Spleen (tissue), 11 donors: ENCODE data around the gene TMC5. TPM values are rescaled to one million over a fixed set of nuclear protein-coding genes. Genes with fewer than 3 reads are reported as not detected.

ENCODE experiments used
- DNase-seq: peaks from one replicate; pipeline ENCODE4 v3.0.0-alpha.2; 2020
- H3K27ac ChIP-seq, 8 donors: fragments of 200-600 bp; sonication (generic) in 7 of 8; 1 replicate in 4 of 8; 2 replicates in 4 of 8; pipeline versions ENCODE4 v1.5.0 to v1.8.0; 2016 to 2021; ENCODE audit warnings: inconsistent platforms in 4 of 8, mild to moderate bottlenecking in 4 of 8, moderate library complexity in 1 of 8
- H3K27me3 ChIP-seq, 7 donors: fragments of 200-600 bp; sonication (generic) in 6 of 7; replicated peaks in 1 of 7; 1 replicate in 4 of 7; 2 replicates in 3 of 7; pipeline versions ENCODE4 v1.5.0 to v1.8.0; 2016 to 2021; ENCODE audit warnings: inconsistent platforms in 3 of 7, mild to moderate bottlenecking in 1 of 7
- H3K36me3 ChIP-seq, 6 donors: fragments of 200-600 bp; sonication (generic) in 5 of 6; 1 replicate in 4 of 6; 2 replicates in 2 of 6; pipeline versions ENCODE4 v1.5.0 to v1.8.0; 2016 to 2021; ENCODE audit warnings: inconsistent platforms in 2 of 6
- H3K4me1 ChIP-seq, 6 donors: fragments of 200-600 bp; sonication (generic) in 5 of 6; 1 replicate in 3 of 6; 2 replicates in 3 of 6; pipeline versions ENCODE4 v1.5.0 to v1.8.0; 2016 to 2021; ENCODE audit warnings: inconsistent platforms in 3 of 6
- H3K4me3 ChIP-seq, 8 donors: fragments of 200-600 bp; sonication (generic) in 7 of 8; 1 replicate in 4 of 8; 2 replicates in 4 of 8; pipeline versions ENCODE4 v1.5.0 to v1.8.0; 2016 to 2021; ENCODE audit warnings: inconsistent platforms in 4 of 8, mild to moderate bottlenecking in 4 of 8, moderate library complexity in 2 of 8
- H3K9me3 ChIP-seq, 8 donors: fragments of 200-600 bp; sonication (generic) in 7 of 8; 1 replicate in 4 of 8; 2 replicates in 4 of 8; pipeline versions ENCODE4 v1.5.0 to v1.8.0; 2016 to 2021; ENCODE audit warnings: inconsistent platforms in 4 of 8
- CTCF ChIP-seq, 11 experiments: fragments of 200-600 bp in 7 of 11; fragments of 450-650 bp in 4 of 11; sonication (generic) in 4 of 11; IDR thresholded peaks in 8 of 11; conservative IDR thresholded peaks in 3 of 11; 1 replicate in 7 of 11; 2 replicates in 4 of 11; pipeline versions ENCODE4 v1.4.0 to v1.8.0; 2016 to 2021; ENCODE audit warnings: antibody characterized with exemption in 11 of 11, inconsistent platforms in 4 of 11, mild to moderate bottlenecking in 1 of 11
- POLR2A ChIP-seq, 3 donors: fragments of 450-650 bp; IDR thresholded peaks; one replicate each; pipeline ENCODE4 v1.5.1; 2017; ENCODE audit warnings: antibody characterized with exemption in 3 of 3, mild to moderate bottlenecking in 1 of 3
- POLR2AphosphoS5 ChIP-seq, 3 donors: sonication (generic); formaldehyde crosslinking; IDR thresholded peaks; one replicate each; pipeline ENCODE4 v1.5.1; 2017; ENCODE audit warnings: antibody characterized with exemption in 3 of 3
- WGBS, 5 donors: extraction: QIAGEN DNeasy Blood & Tissue Kit in 3 of 5; methylation state at CpG; one replicate each; pipeline versions ENCODE4 v1.1.5 to v1.1.7; 2013 to 2018; 5-methylcytosine and 5-hydroxymethylcytosine counted together
- intact Hi-C: fragments of 100-400 bp; cut with DNase I; formaldehyde crosslinking; loops from one replicate; pipeline ENCODE4 v1.15.0; 2023; ENCODE audit warnings: low total_unique reads
- polyA plus RNA-seq, 3 donors: library from polyadenylated mRNA; stranded (reverse); fragments of 200-250 nt; gene quantifications; one replicate each; pipeline ENCODE4 v1.2.1, GENCODE V29; 2013
- total RNA-seq, 7 donors: library from RNA; depleted of rRNA in 3 of 7; stranded (reverse); fragments of >200 nt in 3 of 7; fragmentation: NEBNext Ultra II Directional in 4 of 7; extraction: Animal tissue kit (Norgen Biotek cat#: 25700) in 4 of 7; gene quantifications; one replicate each; pipeline versions ENCODE4 v1.1.0 to v1.2.1, GENCODE V29; 2016 to 2021
- donor health status: healthy with polysubstance abuse.
- donor health status: DM: no; HTN: no; CAD: no; lungs with moderate emphysema.
- donor health status: DM: no; HTN: no; CAD: no.
- donor health status: Bipolar disorder and iron deficiency.
- donor health status: healthy.
- donor health status: DM: no; HTN: no; CAD: no.
- donor health status: DM: yes; HTN: yes; CAD: no.

Gene TMC5
- total and polyA plus RNA-seq, 10 donors: 0.05 to 0.30 (median 0.16) TPM; not detected in 4

GRCh38 chr16:19460397-19460796, 42.7 kb downstream of the TMC5 start:
- 84 to 93% (median 87%) methylated on average over 2 of the region's 2 CpGs for WGBS, 5 donors
- H3K27ac ChIP-seq: no peak overlapping the region
- no peak overlapping the region for H3K4me3 ChIP-seq
- H3K4me1 ChIP-seq: no peaks in the 10 kb centered on the region
- H3K36me3 ChIP-seq: no peaks in the 10 kb centered on the region
- H3K27me3 ChIP-seq: no peaks in the 10 kb centered on the region
- H3K9me3 ChIP-seq: no peaks in the 10 kb centered on the region
- no peak for DNase-seq
- no peak for TF ChIP-seq POLR2A (IDR thresholded peaks at IDR 0.05)
- no peak for TF ChIP-seq POLR2AphosphoS5 (IDR thresholded peaks at IDR 0.05)
- TF ChIP-seq CTCF (IDR thresholded peaks at IDR 0.05 in 8 of 11, conservative IDR thresholded peaks at IDR 0.05 in 3 of 11): no peak
- intact Hi-C loops: no loop called here

GRCh38 chr16:19463468-19464315, 46.0 kb downstream of the TMC5 start:
- Histone ChIP-seq H3K4me3 (no peak overlapping the region), H3K9me3 (peaks cover 0 to 4% (median 0%) of the 10 kb centered on the region in 8 donors), H3K27ac (no peak overlapping the region), H3K36me3 (no peaks in the 10 kb centered on the region), H3K27me3 (no peaks in the 10 kb centered on the region), H3K4me1 (no peaks in the 10 kb centered on the region)
- no peak for TF ChIP-seq CTCF (IDR thresholded peaks at IDR 0.05 in 8 of 11, conservative IDR thresholded peaks at IDR 0.05 in 3 of 11)
- TF ChIP-seq POLR2A (IDR thresholded peaks at IDR 0.05): no peak
- TF ChIP-seq POLR2AphosphoS5 (IDR thresholded peaks at IDR 0.05): no peak
- WGBS, 5 donors: 88 to 93% (median 92%) methylated on average over 12 of the region's 12 CpGs
- intact Hi-C loops: no loop called here
- DNase-seq: no peak

- H3K27me3 ChIP-seq: no peaks in the 10 kb centered on the region
- TF ChIP-seq CTCF (IDR thresholded peaks at IDR 0.05 in 8 of 11, conservative IDR thresholded peaks at IDR 0.05 in 3 of 11) (no peak), POLR2AphosphoS5 (IDR thresholded peaks at IDR 0.05) (no peak), POLR2A (IDR thresholded peaks at IDR 0.05) (no peak)
- 74 to 92% (median 90%) methylated on average over 3 of the region's 3 CpGs for WGBS, 5 donors
- no peaks in the 10 kb centered on the region for H3K36me3 ChIP-seq
- DNase-seq: no peak
- intact Hi-C loops: no loop called here
- H3K4me1 ChIP-seq: no peaks in the 10 kb centered on the region
- H3K9me3 ChIP-seq: peaks cover 0 to 6% (median 0%) of the 10 kb centered on the region in 8 donors
- no peak overlapping the region for H3K4me3 ChIP-seq
- no peak overlapping the region for H3K27ac ChIP-seq
Measured at GRCh38 chr16:19468300-19468699, 50.6 kb downstream of the TMC5 start.

DNA sequence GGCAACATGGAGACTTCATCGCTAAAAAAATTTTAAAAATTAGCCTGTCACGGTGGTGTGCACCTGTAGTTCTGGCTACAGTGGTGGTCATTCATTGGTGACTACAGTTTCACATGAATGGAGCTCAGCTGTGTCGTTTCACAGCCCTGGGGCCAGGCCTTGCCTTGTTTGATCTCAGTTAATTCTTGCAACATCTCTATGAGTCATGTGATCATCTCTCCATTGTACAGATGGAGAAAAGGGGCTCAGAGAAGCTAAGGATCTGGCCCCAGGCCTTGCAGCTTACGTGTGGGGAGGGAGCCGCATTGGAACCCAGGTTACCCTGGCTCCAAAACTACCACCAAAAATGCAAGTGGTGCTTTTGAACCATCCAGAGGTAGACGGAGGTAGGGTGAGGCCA, 54.8 kb downstream of the TMC5 start:
- Histone ChIP-seq H3K9me3 (peaks cover 0 to 6% (median 0%) of the 10 kb centered on the region in 8 donors), H3K4me3 (no peak overlapping the region), H3K4me1 (no peaks in the 10 kb centered on the region), H3K36me3 (no peaks in the 10 kb centered on the region), H3K27me3 (no peaks in the 10 kb centered on the region), H3K27ac (no peak overlapping the region)
- no peak for DNase-seq
- 78 to 90% (median 85%) methylated on average over 6 of the region's 6 CpGs for WGBS, 5 donors
- TF ChIP-seq CTCF (IDR thresholded peaks at IDR 0.05 in 8 of 11, conservative IDR thresholded peaks at IDR 0.05 in 3 of 11): no peak
- no peak for TF ChIP-seq POLR2A (IDR thresholded peaks at IDR 0.05)
- TF ChIP-seq POLR2AphosphoS5 (IDR thresholded peaks at IDR 0.05): no peak
- intact Hi-C loops: no loop called here
